Inflammatory macrophage (primary cell): Measurements from ENCODE around the gene DOCK2.
"Not testable (repeated sequence)": the region's sequence is repeated elsewhere in the genome, so short reads cannot be mapped to it uniquely, and the experiment has no call there.

Source experiments
- DNase-seq, 2 donors: peaks; one replicate each; pipeline ENCODE4 v3.0.0-alpha.2; 2020 to 2022

DOCK2 gene

DNA sequence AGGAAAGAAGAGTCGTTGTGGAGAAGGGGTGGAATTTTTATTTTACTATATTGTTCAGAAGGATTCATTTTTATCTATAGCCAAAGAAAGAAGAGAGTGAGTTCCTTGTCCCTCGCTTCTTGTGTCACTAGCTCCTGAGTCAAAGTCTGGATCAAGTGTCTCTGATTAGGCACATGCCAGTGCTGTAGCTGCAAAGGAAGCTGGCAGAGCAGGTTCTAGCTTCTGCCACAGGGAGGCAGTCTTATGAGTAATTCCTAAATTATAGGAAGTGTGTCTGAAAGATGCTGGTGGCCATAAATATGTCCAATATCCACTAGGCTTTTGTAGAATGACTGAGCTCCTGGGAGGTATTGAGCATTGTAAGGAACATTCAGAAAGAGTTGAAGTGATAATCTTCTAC lies 84.7 kb downstream of the DOCK2 start:
- DNase-seq = no peak

DNA sequence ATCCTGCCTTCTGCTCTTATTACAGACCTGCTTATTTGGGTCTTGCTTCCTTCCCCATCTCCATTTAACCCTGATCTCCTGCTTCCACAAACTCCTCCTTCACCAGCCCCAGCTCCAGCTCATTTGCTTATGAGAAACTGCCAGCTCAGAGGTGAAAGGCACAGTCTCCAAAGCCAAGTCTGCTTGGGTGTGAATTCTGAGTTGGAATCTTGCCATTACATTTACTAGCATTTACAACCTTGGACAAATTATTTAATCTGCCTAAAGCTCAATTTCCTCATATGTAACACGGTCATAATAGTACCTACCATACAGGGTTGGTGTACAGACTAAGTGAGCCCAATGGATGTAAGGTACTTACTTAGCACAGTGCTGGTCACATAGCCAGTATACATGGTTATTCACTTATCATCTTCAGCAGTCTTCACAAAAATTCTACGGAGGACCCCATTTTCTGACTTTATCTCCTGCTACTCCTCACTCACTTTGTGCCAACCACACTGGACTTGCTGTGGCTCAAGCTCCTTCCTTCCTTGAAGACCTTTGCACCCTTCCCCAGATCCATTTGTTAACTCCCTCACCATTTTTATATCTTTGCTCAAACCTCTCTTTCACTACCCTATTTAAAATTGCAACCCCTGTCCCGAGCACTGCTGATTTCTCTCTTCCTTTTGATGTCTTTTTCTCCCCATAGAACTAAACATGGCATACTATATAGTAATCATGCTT lies 86.2 kb downstream of the DOCK2 start:
- DNase-seq = no peak

DNA sequence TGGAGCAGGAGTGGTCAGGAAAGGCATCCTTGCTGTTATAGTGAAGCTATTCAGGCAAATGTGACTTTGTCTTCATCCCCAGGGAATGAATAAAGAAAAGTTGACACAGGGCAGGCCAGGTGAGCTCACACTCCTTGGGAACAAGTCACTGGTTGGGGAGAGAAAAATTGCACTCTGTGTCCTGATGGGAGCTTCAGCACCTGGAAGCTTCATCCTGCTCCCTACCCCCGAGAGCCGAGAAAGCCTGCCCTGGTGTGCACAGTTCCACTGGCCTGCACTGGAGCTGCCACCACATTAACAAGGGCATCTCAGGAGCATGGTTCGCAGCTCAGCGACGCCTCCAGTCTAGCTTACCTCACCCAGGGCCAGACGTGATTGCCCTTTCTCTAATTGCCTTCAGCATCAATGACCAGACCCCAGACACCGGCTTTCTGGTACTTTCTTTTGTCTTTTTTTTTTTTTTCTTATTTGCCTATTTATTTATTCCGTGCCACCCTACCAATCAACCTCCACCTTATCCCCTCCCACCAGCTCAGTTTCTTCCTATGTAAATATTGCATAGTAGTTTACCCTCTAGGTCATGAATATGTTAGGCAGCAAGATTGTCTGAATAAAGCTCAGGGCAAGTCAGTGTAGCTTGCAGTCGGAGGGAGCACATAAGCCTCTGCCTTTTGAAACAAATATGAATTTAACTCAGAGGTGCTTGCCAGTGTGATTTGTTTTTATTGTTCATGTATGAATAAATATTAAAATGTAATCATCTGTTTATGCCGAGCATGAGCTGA lies 87.4 kb downstream of the DOCK2 start:
- no peak for DNase-seq

DNA sequence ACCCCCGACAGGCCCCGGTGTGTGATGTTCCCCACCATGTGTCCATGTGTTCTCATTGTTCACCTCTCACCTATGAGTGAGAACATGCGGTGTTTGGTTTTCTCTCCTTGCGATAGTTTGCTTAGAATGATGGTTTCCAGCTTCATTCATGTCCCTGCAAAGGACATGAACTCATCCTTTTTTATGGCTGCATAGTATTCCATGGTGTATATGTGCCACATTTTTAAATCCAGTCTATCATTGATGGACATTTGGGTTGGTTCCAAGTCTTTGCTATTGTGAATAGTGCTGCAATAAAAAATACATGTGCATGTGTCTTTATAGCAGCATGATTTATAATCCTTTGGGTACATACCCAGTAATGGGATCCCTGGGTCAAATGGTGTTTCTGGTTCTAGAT lies 88.6 kb downstream of the DOCK2 start:
- not testable (repeated sequence) for DNase-seq

DNA sequence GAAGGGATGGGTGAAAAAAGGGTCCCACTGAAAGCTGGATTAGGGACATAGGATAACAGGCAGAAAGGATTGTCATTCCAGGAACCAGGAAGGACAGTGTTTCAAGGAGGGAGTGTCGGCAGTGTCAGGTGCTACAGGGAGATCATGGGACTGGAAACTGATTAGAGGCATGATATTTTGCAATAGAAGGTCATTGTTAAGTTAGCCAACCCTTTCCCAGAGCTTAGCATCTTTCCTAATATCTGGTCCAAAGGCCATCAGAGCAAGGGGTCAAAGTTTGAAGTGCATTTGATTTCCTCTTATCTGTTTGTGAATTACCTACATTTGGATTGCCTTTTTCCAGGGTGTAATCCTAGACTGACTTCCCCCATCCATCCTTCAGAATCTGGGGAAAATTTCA lies 91.3 kb downstream of the DOCK2 start:
- peak in 1 of 2 donors; percentile 25 for DNase-seq

DNA sequence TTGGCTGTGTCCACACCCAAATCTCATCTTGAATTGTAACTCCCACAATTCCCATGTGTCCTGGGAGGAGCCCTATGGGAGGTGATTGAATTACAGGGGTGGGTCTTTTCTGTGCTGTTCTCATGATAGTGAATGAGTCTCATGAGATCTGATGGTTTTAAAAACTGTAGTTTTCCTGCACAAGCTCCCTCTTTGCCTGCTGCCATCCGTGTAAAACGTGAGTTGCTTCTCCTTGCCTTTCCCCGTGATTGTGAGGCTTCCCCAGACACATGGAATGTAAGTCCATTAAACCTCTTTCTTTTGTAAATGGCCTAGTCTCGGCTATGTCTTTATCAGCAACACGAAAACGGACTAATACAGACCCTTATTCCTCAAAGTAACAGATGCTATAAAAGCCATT lies 94.1 kb downstream of the DOCK2 start:
- no peak for DNase-seq

DNA sequence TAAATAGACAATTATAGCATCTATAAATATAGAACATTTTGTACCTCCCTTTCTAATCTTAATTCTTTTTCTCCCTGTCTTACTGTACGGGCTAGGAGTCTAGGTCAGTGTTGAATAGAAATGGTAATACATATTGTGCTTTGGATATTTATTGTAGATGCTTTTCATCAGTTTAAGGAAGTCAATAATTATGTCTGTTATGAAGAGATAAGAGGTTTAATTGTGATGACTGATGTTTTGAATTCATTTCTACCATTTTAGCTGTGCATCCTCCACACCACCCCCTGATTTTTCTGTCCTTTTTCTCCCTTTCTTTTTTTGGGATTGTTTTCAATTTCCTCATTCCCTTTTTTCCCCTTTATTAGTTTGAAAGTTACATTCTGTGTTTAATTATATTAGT lies 95.8 kb downstream of the DOCK2 start:
- DNase-seq = no peak

DNA sequence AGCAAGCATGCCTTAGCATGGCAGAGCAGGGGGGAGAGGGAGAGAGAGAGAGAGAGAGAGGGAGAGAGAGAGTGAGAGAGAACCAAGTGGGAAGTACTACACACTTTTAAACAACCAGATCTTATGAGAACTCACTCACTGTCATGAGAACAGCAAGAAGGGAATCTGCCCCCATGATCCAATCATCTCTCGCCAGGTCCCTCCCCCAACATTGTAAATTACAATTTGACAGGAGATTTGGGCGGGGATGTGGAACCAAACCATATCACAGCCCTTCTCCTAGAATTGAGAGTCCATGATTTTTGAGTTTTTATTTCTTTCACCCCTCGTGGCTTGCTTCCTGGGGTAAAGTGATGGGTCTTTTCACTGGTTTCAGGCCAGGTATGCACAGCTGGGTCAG lies 98.8 kb downstream of the DOCK2 start:
- no peak for DNase-seq

DNA sequence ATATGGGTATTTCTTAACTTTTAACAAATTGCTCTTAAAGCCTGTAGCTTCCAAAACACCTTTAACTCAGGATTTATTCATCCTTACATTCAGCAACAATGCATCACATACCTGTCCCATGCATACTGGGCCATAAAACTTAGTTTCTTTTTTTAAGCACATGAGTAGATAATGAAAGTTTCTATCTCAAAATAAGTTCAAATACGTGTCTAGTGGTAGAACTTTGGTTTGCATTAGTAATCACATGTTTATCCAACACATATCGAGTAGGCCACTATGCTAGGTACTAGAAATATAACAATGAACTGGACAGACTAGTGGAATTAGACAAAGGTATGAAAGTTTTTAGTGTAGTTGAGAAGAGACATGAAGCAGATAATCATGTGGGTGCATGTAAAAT lies 99.6 kb downstream of the DOCK2 start:
- DNase-seq = no peak

DNA sequence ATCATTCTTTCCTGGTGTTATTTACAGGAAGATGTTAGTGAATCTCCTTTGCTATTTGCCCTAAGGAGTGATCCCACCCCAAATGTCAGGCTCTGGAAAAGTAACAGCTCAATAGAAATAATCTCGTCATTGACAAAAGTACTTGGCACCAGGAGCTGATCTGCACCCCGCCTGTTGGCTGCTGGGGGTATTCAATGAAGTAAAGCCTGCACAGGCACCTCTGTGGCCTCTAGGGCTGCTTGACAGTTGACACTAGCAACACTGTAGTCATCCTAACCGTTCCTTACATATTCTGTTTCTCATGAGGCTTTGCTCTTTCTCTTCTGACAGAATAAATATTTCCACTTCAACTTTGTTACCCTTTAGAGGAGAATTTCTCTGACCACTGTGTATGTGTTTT lies 103.4 kb downstream of the DOCK2 start:
- DNase-seq = no peak

DNA sequence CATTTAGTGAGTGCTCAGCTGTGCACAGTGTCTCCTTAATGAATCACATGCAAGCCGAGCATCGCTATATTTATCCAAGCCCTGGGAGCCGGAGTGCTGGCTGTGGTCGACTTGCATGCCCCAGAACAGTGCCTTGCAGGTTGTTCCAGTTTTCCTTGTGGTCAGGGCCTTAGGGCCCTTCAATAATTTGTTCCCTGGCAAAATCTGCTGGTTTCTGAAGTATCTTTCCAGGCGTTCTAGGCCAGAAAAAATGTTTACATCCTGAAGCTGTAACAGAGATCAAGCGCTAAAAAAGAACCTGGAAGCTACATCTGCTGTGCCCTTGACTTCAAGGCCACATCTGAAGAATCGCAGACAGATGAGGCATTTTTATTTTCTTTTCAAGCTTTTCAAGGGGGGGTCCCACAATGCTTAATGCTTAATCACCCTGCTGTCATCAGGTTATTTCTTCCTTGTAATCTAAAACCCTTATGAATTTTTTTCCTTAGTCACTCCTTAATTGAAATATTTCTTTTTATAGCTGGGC lies 105.8 kb downstream of the DOCK2 start:
- no peak for DNase-seq

DNA sequence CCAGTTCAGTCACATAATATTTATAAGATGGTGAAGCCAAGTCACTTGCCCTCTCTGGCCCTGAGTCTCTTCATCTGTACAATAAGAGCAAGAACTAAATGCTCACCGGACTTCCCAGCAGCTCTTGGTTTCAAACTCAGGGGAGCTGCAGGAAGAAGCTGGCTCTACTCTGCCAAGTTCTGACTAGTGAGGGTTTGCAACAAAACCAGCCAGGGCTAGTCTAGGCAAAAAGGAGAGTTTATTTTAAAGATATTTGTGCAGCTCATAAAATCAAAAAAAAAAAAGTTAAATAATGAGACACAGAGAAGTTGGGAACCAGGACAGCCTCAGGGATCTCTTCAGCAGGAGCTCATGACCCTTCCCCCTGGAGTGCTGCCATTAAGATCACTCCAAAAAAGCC lies 107.3 kb downstream of the DOCK2 start:
- DNase-seq = no peak

DNA sequence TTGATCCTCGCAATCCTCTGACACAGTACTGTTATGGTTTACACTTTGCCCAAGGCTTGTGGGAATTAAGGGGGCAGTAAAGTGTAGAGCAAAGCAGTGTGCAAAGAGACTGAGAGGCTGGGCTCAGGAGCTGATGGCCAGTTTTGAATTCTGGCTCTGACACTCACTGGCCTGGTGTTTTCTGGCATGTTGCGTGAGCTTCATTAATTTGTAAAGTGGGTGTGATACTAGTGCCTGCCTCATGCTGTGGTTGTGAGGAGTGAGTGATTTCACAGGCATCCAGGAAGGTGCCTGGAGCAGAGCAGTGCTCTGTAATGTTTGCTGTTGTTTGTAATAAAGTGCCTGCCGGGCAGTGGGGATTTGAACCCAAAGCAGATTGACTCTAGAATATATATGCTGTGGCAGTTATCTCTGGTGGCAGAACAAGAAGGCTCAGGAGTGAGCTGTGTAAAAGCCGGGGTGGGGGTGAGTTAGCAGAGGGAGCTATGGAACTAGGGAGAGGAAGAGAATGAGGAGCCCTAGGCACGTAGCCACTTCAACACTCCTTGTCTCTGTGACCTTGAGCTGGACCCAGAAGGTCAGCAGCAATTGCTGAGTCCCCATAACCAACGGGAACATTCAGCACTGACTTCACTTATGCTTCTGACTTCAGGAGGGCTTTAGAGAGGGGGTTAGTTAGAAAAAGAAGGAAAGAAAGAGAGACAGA lies 108.5 kb downstream of the DOCK2 start:
- DNase-seq = no peak

DNA sequence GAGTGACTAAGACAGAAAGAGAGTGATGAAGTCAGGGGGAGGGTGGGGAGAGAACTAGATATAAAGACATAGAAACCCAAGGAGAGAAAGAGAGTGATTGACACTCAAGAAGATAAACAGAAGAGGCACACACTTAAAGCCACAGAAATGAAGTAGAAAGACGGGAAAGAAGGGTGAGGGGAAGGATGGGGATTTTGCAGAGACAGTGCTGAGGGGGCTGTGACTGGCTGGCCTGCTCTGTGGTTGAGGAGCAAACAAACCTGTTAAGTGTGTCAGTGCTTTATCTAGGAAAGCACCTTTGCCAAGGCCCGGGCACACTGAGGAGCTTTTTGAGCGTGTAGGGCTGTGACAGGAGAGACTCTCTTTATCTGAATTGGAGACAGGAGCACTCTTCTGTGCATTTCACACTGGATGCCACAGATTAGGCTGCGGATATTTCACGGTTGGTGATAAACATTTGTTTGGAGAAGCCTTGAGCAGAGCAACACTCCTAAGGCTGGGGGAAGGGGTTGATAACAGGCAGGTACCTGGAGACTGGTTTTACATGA lies 109.1 kb downstream of the DOCK2 start:
- no peak for DNase-seq

DNA sequence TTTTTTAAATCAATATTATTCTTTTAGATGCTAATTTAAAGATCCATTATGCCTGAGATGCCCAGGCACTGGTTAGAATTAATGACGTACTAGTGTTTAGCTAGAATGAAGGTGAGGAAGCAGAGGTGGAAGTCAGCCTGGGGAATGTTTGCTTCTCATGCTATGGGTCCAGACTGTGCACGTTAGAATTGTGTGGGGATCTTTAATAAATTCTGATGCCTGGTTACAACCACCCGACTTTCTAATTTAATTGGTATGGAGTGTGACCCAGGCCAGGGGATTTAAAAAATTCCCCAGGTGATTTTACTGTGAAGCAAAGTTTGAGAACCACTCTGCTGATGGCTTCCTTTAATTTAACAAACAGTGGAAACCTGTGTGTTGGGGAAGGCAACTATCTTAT lies 111.1 kb downstream of the DOCK2 start:
- DNase-seq = no peak

DNA sequence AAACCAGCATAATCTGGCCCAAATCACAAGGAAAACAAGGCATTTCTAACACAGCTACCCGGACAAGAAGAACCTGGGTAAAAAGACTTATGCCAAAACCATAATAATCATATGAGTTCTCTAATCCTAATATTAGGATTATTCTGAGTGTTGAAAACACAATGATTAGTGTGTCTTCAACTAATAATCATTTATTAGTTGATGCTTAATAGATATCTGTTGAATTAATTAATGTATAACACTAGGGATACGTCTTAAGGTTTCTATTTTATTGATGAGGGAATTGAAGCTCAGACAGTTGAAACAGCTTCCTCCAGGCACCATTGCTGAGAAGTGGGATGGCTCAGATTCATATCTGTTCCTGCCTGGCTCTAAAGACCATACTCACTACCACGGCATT lies 112.2 kb downstream of the DOCK2 start:
- no peak for DNase-seq

DNA sequence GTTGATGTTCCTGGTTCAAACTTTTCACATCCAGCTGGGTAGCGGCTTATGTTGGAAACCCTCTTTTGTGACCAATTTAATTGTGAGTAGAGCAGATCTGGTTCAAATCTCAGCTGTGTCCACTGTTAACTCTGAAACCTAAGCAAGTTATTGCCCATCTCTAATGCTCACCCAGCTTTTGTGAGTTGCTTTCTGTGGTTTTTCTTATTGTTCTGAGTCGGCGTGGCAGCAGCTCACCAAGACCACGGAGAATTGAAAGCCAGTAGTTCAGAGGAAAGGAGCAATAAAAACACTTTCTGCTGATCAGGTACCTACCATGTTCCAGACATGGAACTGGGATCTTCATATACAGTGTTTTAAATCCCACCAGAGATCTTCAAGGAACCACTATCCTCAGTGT lies 114.4 kb downstream of the DOCK2 start:
- no peak for DNase-seq

DNA sequence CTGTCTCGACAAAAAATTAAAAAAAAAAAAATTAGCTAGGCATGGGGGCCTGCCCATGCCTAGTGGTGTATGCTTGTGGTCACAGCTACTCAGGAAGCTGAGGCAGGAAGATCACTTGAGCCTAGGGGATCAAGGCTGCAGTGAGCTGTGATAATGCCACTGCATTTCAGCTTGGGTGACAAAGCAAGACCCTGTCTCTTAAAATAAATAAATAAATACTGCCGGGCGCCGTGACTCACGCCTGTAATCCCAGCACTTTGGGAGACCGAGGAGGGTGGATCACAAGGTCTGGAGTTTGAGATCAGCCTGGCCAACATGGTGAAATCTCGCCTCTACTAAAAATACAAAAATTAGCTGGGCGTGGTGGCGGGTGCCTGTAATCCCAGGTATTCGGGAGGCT lies 115.5 kb downstream of the DOCK2 start:
- not testable (repeated sequence) for DNase-seq

DNA sequence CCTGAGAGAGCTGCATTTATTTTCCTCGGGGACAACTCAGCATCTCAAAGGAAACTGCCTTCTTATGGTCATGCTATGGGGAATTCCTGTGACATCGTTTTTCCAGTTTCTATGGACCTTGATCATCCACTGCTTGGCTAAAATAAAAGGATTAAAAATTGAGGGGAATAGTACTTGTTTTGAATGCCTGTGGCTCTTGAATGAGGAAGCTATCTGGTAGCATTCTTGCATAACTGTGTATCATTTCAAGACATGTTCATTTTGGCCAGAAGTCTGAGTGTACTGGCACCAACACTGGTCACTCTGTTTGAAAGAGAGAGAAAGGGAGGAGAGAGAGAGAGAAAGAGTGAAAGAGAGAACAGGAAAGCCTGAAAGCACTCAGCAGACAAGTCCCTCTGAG lies 116.7 kb downstream of the DOCK2 start:
- DNase-seq = peak; percentile 23 to 37

DNA sequence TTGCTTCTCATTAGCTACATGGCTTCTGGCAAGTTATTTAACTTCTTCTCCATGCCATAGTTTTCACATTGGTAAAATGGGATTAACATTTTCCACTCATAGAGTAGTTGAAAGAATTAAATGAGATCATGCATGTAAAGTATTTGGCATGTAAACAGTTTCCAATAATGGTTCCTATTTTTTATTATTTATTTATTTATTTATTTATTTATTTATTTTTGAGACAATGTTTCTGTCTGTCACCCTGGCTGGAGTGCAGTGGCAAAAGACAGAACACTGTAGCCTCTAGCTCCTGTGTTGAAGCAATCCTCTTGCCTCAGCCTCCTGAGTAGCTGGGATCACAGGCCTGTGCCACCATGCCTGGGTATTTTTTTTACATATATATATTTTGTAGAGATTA lies 117.7 kb downstream of the DOCK2 start:
- DNase-seq = no peak

DNA sequence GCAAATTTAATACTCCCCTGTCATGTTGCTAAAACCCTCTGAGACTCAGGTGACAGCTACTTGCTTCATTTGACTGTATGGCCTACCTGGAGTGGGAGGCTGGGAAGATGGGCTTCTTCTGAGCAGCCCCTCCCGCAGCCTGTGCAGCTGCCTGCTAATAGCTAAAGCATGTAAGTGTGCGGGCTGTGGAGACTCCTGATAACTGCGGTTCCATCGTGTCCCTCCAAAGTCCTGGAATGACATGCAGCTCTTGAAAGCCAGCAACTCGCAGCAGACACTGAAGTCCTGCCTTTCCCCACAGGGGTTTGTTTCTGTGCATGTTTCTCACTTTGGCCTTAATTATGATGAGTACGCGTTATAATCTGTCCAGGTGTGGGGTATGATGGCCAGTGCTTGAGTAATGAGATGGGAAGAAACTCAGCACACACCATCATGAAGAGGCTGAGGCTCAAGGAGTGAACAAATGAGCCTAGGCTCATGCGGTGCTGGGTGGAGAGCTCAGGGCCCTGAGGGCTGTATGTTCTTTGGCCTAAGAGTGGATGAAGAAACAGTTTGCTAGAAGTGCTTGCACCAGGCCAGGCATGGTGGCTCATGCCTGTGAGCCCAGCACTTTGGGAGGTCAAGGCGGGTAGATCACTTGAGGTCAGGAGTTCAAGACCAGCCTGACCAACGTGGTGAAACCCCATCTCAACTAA lies 119.1 kb downstream of the DOCK2 start:
- DNase-seq = no peak

DNA sequence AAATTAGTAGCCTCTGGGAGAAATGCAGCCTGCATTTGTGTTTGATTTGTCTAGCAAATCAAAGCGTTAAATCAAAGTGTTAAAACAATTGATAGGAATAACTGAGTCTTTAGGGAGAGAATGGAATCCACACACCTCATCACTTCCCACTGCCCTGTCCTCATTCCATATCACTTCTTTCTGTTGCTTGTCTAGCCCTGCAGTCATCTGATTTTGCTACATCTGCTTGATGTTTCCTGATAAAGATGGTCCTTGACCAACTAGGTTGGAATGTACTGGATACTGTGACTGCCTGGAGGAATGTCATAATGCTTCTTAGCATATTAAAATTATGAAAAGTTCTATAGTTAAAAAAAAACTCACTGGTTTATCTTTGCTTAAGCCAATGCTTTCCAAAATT lies 119.9 kb downstream of the DOCK2 start:
- DNase-seq = no peak

DNA sequence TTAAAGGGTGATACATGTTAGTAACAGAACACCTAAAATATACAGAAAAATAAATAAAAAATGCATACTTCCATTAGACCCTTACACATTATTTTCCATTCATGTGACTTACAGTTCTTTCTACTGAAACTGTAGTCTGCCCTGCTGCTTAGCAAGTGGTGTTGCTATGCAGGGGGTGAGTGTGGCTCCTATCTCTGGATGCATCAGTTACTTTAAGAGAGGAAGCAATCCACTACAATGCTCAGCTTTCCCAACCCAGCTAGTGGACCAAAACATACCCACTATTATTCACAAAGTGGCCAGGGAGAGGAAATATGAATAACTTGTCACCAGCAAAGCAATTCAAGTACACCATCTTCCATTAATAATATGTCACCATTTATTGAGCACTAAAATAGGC lies 121.8 kb downstream of the DOCK2 start:
- DNase-seq = no peak
